MCF 10A (cell line): Measurements from ENCODE around the gene SCYGR8. TPM values are rescaled to one million over a fixed set of nuclear protein-coding genes. Genes with fewer than 3 reads are reported as not detected.

Source experiments
- BruUV-seq: library from RNA; stranded (reverse); fragments of 400-500 nt; replicated peaks from 2 replicates; lab custom pipeline; 2021; lab: Mats Ljungman, UMichigan
- CTCF ChIA-PET: fragments of 300-600 bp; sonication (Branson Sonifier 250); formaldehyde crosslinking; extraction: SDS; loops from one replicate; lab custom pipeline; 2021; ENCODE audit warnings: antibody characterized with exemption, inconsistent platforms; lab: Yijun Ruan, JAX
- POLR2A ChIA-PET: fragments of 300-600, 350-650 bp; sonication (Branson Sonifier 250); formaldehyde crosslinking; extraction: SDS; loops from one replicate; lab custom pipeline; 2020; ENCODE audit warnings: antibody characterized with exemption, inconsistent platforms; lab: Yijun Ruan, JAX
- DNase-seq: peaks from one replicate; pipeline ENCODE4 v3.0.0-alpha.2; 2018; ENCODE audit not compliant: unreplicated experiment
- H3K27ac Mint-ChIP-seq: one replicate; pipeline ENCODE4 v1.8.0; 2022; ENCODE audit warnings: mild to moderate bottlenecking, low read depth, mixed read lengths; ENCODE audit not compliant: unreplicated experiment
- H3K27me3 Mint-ChIP-seq: one replicate; pipeline ENCODE4 v1.8.0; 2022; ENCODE audit warnings: mixed read lengths; ENCODE audit not compliant: insufficient read depth, unreplicated experiment
- H3K36me3 Mint-ChIP-seq: one replicate; pipeline ENCODE4 v1.8.0; 2022; ENCODE audit warnings: mild to moderate bottlenecking, moderate library complexity, mixed read lengths; ENCODE audit not compliant: insufficient read depth, unreplicated experiment
- H3K4me1 Mint-ChIP-seq: one replicate; pipeline ENCODE4 v1.8.0; 2022; ENCODE audit warnings: mixed read lengths; ENCODE audit not compliant: insufficient read depth, unreplicated experiment
- H3K4me3 Mint-ChIP-seq: one replicate; pipeline ENCODE4 v1.8.0; 2022; ENCODE audit warnings: mild to moderate bottlenecking, moderate library complexity, mixed read lengths; ENCODE audit not compliant: unreplicated experiment
- H3K9me3 Mint-ChIP-seq: one replicate; pipeline ENCODE4 v1.8.0; 2022; ENCODE audit warnings: mixed read lengths; ENCODE audit not compliant: unreplicated experiment
- CTCF ChIP-seq: fragments of 200-600 bp; IDR thresholded peaks from one replicate; pipeline ENCODE4 v1.8.0; 2022; ENCODE audit warnings: antibody characterized with exemption, mild to moderate bottlenecking; ENCODE audit not compliant: unreplicated experiment
- intact Hi-C: fragments of 100-400 bp; cut with micrococcal nuclease; formaldehyde crosslinking; loops from 2 replicates; pipeline ENCODE4 v1.14.1; 2022
- total RNA-seq: library from RNA; stranded (reverse); gene quantifications from 2 replicates; pipeline ENCODE4 v1.2.3, GENCODE V29; 2022

Gene SCYGR8
- total RNA-seq, 1 experiment from 2014 or later, result not detected

DNA sequence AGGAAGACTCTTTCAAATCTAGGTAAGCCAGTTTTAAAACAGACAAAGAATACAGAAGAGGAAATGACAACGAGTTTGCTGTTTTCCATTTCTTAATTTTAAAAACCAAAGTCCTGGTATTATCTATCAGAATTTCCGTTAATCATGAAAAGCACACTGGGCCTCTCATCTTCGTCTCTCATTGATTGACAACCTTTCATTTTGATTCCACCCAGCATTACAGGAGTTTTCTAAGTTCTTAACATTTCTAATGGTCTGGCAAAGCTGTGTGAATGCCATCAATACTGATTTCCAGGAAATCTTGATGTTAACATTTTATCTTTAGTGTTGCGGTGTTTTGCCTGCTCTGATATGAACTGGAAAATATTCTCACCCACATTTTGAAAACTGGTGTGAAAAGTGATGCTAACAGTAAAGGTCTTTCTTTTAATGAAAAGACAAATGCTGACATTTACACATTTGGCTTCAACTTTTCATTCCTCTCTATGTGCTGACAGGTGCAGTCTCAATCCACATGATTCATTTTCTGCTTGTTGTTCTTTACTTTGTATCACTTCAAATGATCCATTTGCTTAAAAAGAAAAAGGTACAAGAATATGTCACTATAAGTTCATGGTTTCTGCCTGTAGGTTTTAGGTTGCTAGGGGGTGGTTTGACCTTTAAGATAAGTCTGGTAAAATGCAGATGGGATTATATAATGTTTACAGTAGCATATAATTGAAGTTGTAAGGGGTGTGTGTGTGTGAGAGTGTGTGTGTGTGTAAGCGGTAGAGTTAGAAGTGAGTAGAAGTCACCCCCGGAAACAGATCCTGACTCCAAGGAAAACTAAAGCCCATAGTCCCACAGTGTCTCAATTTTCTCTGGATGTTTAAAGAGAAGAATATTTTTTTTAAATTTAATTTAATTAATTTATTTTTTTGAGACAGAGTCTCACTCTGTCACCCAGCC is 29.5 kb downstream of the SCYGR8 start:
- no peak for DNase-seq
- no peaks in the 10 kb centered on the region for H3K4me1 Mint-ChIP-seq
- peak overlapping the region; percentile 1 for H3K27ac Mint-ChIP-seq
- intact Hi-C loops, result no loop called here
- ChIA-PET CTCF (interaction anchor here (2.7 kb wide), 1 partner anchor 9 kb away, joined by 12 read pairs; no protein-coding TSS in a partner anchor), POLR2A (no interaction called here)
- peaks cover 7% of the 10 kb centered on the region for H3K36me3 Mint-ChIP-seq
- BruUV-seq, result no TSS peak
- no peak for TF ChIP-seq CTCF
- no peaks in the 10 kb centered on the region for H3K9me3 Mint-ChIP-seq
- H3K27me3 Mint-ChIP-seq, result no peaks in the 10 kb centered on the region
- H3K4me3 Mint-ChIP-seq, result no peak overlapping the region

DNA sequence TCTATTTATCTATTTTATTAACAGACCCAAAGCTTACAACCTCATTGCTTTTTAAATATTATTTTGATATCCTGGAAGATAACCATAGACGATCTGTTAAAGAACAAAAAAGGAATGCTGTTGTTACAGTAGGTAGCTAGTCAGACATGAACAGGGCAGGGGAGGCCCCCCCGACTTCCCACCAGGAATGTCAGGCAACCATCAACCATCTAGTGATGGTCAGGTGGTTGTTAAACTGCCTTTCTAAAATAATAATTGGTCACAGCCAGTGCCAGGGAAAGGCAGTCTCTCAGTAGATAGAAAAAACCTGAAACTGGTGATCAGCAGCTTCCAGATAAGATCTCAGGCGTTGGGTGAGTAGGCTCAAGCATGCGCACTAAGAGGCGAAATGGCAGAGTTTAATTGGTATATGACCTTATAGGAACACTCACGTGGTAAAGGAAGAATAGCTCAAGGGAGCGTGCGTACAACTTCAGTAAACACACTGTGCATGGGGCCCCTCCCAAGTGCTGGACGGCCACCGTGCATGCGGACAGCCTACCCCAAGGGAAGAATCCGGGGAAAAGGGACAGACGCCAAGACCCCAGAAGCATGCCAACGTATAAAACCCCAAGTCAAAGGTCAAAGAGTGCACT is 35.4 kb downstream of the SCYGR8 start:
- intact Hi-C loops, result no loop called here
- Mint-ChIP-seq H3K4me3 (no peak overlapping the region), H3K27ac (no peak overlapping the region), H3K36me3 (peaks cover 7% of the 10 kb centered on the region), H3K4me1 (peaks cover 5% of the 10 kb centered on the region), H3K27me3 (no peaks in the 10 kb centered on the region), H3K9me3 (no peaks in the 10 kb centered on the region)
- CTCF ChIA-PET, result interaction anchor here (1.9 to 2.7 kb wide), 2 partner anchors 15 to 123 kb away, joined by 6 to 19 read pairs; no protein-coding TSS in a partner anchor
- POLR2A ChIA-PET, result interaction anchor here (0.7 kb wide), 1 partner anchor 11 kb away, joined by 3 read pairs; no protein-coding TSS in a partner anchor
- DNase-seq, result no peak
- BruUV-seq, result no TSS peak
- no peak for TF ChIP-seq CTCF

- ChIA-PET CTCF (interaction anchor here (0.5 to 2.7 kb wide), 3 partner anchors 16 to 125 kb away, joined by 3 to 19 read pairs (median 6); no protein-coding TSS in a partner anchor), POLR2A (interaction anchor here (0.7 kb wide), 1 partner anchor 11 kb away, joined by 3 read pairs; no protein-coding TSS in a partner anchor)
- BruUV-seq, result no TSS peak
- Mint-ChIP-seq H3K27me3 (no peaks in the 10 kb centered on the region), H3K27ac (no peak overlapping the region), H3K4me1 (peaks cover 5% of the 10 kb centered on the region), H3K4me3 (no peak overlapping the region), H3K9me3 (no peaks in the 10 kb centered on the region), H3K36me3 (peaks cover 5% of the 10 kb centered on the region)
- DNase-seq, result no peak
- no peak for TF ChIP-seq CTCF
- intact Hi-C loops, result no loop called here
Observed at GRCh38 chr2:227781841-227782240, 36.1 kb downstream of the SCYGR8 start.

- no peak overlapping the region for H3K4me3 Mint-ChIP-seq
- intact Hi-C loops, result no loop called here
- no peaks in the 10 kb centered on the region for H3K9me3 Mint-ChIP-seq
- no peak for DNase-seq
- no TSS peak for BruUV-seq
- POLR2A ChIA-PET, result interaction anchor here (0.6 to 1.2 kb wide), 2 partner anchors 36 to 104 kb away, joined by 3 read pairs; no protein-coding TSS in a partner anchor
- no peaks in the 10 kb centered on the region for H3K27me3 Mint-ChIP-seq
- no peaks in the 10 kb centered on the region for H3K36me3 Mint-ChIP-seq
- no peak overlapping the region for H3K27ac Mint-ChIP-seq
- CTCF ChIA-PET, result interaction anchor here (2.7 kb wide), 1 partner anchor 17 kb away, joined by 19 read pairs; no protein-coding TSS in a partner anchor
- TF ChIP-seq CTCF, result no peak
- peaks cover 8% of the 10 kb centered on the region for H3K4me1 Mint-ChIP-seq
Observed at GRCh38 chr2:227782804-227783203, 37.1 kb downstream of the SCYGR8 start.
